ENCODE data around the gene SHMT2.

Gene SHMT2

GRCh38 chr12:57212701-57213057 is 16.8 kb upstream of the SHMT2 start:
- no peak for TF ChIP-seq SPI1 (IDR thresholded peaks at IDR 0.05; ENCODE audit: borderline replicate concordance, low read depth)
- TF ChIP-seq CTCF (IDR thresholded peaks at IDR 0.05; ENCODE audit: insufficient read depth, low read length), result no peak
- no peak for TF ChIP-seq GABPA (IDR thresholded peaks at IDR 0.05; ENCODE audit: low read depth)
- no peak for TF ChIP-seq REST (IDR thresholded peaks at IDR 0.05; ENCODE audit: insufficient replicate concordance, low read depth)
- no peak for TF ChIP-seq POLR2AphosphoS5 (IDR thresholded peaks at IDR 0.05; ENCODE audit: low read depth)
- Histone ChIP-seq H3K4me3 (replicated peaks; ENCODE audit: insufficient read depth, low read length) (no peak overlapping the region), H3K27ac (replicated peaks) (no peak overlapping the region), H3K27me3 (ENCODE audit: insufficient read depth, poor library complexity, severe bottlenecking) (peaks cover 30% of the 10 kb centered on the region)
- DNase-seq (ENCODE audit: low read depth in 1 of 2, low spot score in 1 of 2), result no peak

GRCh38 chr12:57213058-57213715 is 16.3 kb upstream of the SHMT2 start:
- H3K27ac ChIP-seq (replicated peaks), result no peak overlapping the region

More at GRCh38 chr12:57213058-57213715, 16.3 kb upstream of the SHMT2 start:
- Histone ChIP-seq H3K27me3 (ENCODE audit: insufficient read depth, poor library complexity, severe bottlenecking) (peaks cover 35% of the 10 kb centered on the region), H3K4me3 (replicated peaks; ENCODE audit: insufficient read depth, low read length) (no peak overlapping the region)
- TF ChIP-seq CTCF (IDR thresholded peaks at IDR 0.05; ENCODE audit: insufficient read depth, low read length) (peak; percentile 88), REST (IDR thresholded peaks at IDR 0.05; ENCODE audit: insufficient replicate concordance, low read depth) (no peak), POLR2AphosphoS5 (IDR thresholded peaks at IDR 0.05; ENCODE audit: low read depth) (no peak)
- DNase-seq (ENCODE audit: low read depth in 1 of 2, low spot score in 1 of 2), result peak; percentile 78 to 84

Measured in HL-60 (cell line).